Measurements from ENCODE around the gene COX7A2.

Gene COX7A2

DNA sequence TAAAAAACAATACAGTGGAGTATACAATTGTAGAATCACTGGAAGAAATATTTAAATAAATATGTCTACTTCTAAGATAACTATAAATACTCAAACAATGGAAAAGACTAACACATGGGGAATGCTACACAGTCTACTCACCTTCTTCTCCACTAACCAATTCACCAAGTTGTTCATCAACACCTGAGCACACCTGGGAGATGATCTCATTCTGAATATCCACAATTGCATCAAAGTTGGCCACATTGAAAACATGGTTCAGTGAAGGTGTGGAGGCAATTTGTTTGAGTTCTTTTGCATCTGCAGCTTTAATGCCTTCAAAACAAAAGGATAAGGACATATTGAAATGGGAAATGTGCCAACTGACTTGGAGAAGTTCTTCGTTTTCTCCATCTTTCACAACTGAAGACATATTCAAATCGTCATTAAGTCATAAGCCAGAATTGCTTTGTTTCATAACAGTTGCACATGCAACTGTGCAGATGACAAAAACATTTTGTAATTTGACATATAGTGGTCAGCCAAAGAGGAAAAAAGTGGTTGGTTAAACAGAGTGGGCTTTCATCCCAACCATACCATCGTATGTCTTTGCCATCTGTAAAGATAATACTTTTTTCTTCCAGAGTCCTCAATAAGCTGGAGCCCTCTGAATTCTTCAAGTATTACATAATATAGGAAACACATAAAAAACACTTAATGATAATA, 55.2 kb downstream of the COX7A2 start:
- TF ChIP-seq, protein P1, sequence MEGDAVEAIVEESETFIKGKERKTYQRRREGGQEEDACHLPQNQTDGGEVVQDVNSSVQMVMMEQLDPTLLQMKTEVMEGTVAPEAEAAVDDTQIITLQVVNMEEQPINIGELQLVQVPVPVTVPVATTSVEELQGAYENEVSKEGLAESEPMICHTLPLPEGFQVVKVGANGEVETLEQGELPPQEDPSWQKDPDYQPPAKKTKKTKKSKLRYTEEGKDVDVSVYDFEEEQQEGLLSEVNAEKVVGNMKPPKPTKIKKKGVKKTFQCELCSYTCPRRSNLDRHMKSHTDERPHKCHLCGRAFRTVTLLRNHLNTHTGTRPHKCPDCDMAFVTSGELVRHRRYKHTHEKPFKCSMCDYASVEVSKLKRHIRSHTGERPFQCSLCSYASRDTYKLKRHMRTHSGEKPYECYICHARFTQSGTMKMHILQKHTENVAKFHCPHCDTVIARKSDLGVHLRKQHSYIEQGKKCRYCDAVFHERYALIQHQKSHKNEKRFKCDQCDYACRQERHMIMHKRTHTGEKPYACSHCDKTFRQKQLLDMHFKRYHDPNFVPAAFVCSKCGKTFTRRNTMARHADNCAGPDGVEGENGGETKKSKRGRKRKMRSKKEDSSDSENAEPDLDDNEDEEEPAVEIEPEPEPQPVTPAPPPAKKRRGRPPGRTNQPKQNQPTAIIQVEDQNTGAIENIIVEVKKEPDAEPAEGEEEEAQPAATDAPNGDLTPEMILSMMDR (IDR thresholded peaks at IDR 0.05; ENCODE audit: low read depth, low read length): no peak
- no peak for DNase-seq (ENCODE audit: low read depth in 2 of 2)
- H3K4me3 ChIP-seq (replicated peaks in 1 of 2; ENCODE audit: low read depth in 2 of 2, low read length in 2 of 2): no peak overlapping the region
